Measurements from ENCODE around the gene CAMK2G. TPM values are rescaled to one million over a fixed set of nuclear protein-coding genes. Genes with fewer than 3 reads are reported as not detected.

Gene CAMK2G
- total RNA-seq, 1 experiment from 2014 or later: 16.0 TPM

GRCh38 chr10:73881221-73881919 is 7.0 kb upstream of the CAMK2G start:
- DNase-seq (ENCODE audit: low read depth): no peak

GRCh38 chr10:73879296-73880173 is 5.2 kb upstream of the CAMK2G start:
- peak; percentile 72 for DNase-seq (ENCODE audit: low read depth)

GRCh38 chr10:73878365-73878764 is 4.0 kb upstream of the CAMK2G start:
- DNase-seq (ENCODE audit: low read depth): no peak

GRCh38 chr10:73877533-73878160 is 3.3 kb upstream of the CAMK2G start:
- no peak for DNase-seq (ENCODE audit: low read depth)

GRCh38 chr10:73876971-73877370 is 2.6 kb upstream of the CAMK2G start:
- DNase-seq (ENCODE audit: low read depth): peak; percentile 14

- DNase-seq (ENCODE audit: low read depth): no peak
These were observed 2.2 kb upstream of the CAMK2G start for GRCh38 chr10:73876566-73876965.

GRCh38 chr10:73876157-73876556 is 1.8 kb upstream of the CAMK2G start:
- no peak for DNase-seq (ENCODE audit: low read depth)

GRCh38 chr10:73875139-73875475 is 752 bp upstream of the CAMK2G start:
- no peak for DNase-seq (ENCODE audit: low read depth)

- DNase-seq (ENCODE audit: low read depth): no peak
These were observed 528 bp downstream of the CAMK2G start for GRCh38 chr10:73873838-73874215.

- DNase-seq (ENCODE audit: low read depth): no peak
These were observed 1.1 kb downstream of the CAMK2G start for GRCh38 chr10:73873142-73873837.

GRCh38 chr10:73872190-73872710 is 2.1 kb downstream of the CAMK2G start:
- no peak for DNase-seq (ENCODE audit: low read depth)

GRCh38 chr10:73871295-73872189 is 2.8 kb downstream of the CAMK2G start:
- DNase-seq (ENCODE audit: low read depth): no peak

GRCh38 chr10:73868655-73869195 is 5.6 kb downstream of the CAMK2G start:
- no peak for DNase-seq (ENCODE audit: low read depth)

- no peak for DNase-seq (ENCODE audit: low read depth)
These were observed 6.3 kb downstream of the CAMK2G start for GRCh38 chr10:73867871-73868631.

GRCh38 chr10:73867126-73867807 is 7.1 kb downstream of the CAMK2G start:
- DNase-seq (ENCODE audit: low read depth): no peak

- no peak for DNase-seq (ENCODE audit: low read depth)
These were observed 7.7 kb downstream of the CAMK2G start for GRCh38 chr10:73866621-73867020.

- DNase-seq (ENCODE audit: low read depth): no peak
These were observed 8.6 kb downstream of the CAMK2G start for GRCh38 chr10:73865459-73866442.

- no peak for DNase-seq (ENCODE audit: low read depth)
These were observed 9.3 kb downstream of the CAMK2G start for GRCh38 chr10:73865107-73865458.

Data from RPMI7951 (cell line).